Measurements from ENCODE around the gene TCEAL8.
"Not testable (repeated sequence)": the region's sequence is repeated elsewhere in the genome, so short reads cannot be mapped to it uniquely, and the experiment has no call there.

TCEAL8 gene

GRCh38 chrX:103254921-103255493, at the start of gene TCEAL8:
Gene TCEAL8 (minus strand): TSS chrX:103255155. CDS start chrX:103253979, 1,176 bp downstream.
- in situ Hi-C loops (cut with HindIII; ENCODE audit: low sequenced_read_pairs) = no loop called here

- in situ Hi-C loops (cut with HindIII; ENCODE audit: low sequenced_read_pairs) = no loop called here
Measured at GRCh38 chrX:103304705-103305104, 49.8 kb upstream of the TCEAL8 start.

- in situ Hi-C loops (cut with HindIII; ENCODE audit: low sequenced_read_pairs) = no loop called here
Measured at GRCh38 chrX:103293118-103293517, 38.2 kb upstream of the TCEAL8 start.

- in situ Hi-C loops (cut with HindIII; ENCODE audit: low sequenced_read_pairs) = no loop called here
Measured at GRCh38 chrX:103279624-103280023, 24.7 kb upstream of the TCEAL8 start.

- in situ Hi-C loops (cut with HindIII; ENCODE audit: low sequenced_read_pairs) = no loop called here
Measured at GRCh38 chrX:103276581-103277002, 21.6 kb upstream of the TCEAL8 start, which contains the start of gene TCEAL5. Gene TCEAL5 (minus strand): TSS chrX:103276750. CDS start chrX:103274563, 2,187 bp downstream.

GRCh38 chrX:103275947-103276567, 21.1 kb upstream of the TCEAL8 start:
- in situ Hi-C loops (cut with HindIII; ENCODE audit: low sequenced_read_pairs) = no loop called here

- in situ Hi-C loops (cut with HindIII; ENCODE audit: low sequenced_read_pairs) = no loop called here
Measured at GRCh38 chrX:103274284-103274683, 19.3 kb upstream of the TCEAL8 start.

GRCh38 chrX:103258275-103258674, 3.3 kb upstream of the TCEAL8 start:
- in situ Hi-C loops (cut with HindIII; ENCODE audit: low sequenced_read_pairs) = no loop called here

- in situ Hi-C loops (cut with HindIII; ENCODE audit: low sequenced_read_pairs) = no loop called here
Measured at GRCh38 chrX:103256651-103257050, 1.7 kb upstream of the TCEAL8 start.

- in situ Hi-C loops (cut with HindIII; ENCODE audit: low sequenced_read_pairs) = no loop called here
Measured at GRCh38 chrX:103254171-103254824, 657 bp downstream of the TCEAL8 start.

GRCh38 chrX:103253608-103254007, 1.3 kb downstream of the TCEAL8 start:
- in situ Hi-C loops (cut with HindIII; ENCODE audit: low sequenced_read_pairs) = no loop called here

- in situ Hi-C loops (cut with HindIII; ENCODE audit: low sequenced_read_pairs) = no loop called here
Measured at GRCh38 chrX:103250977-103251376, 4.0 kb downstream of the TCEAL8 start.

GRCh38 chrX:103249805-103250204, 5.2 kb downstream of the TCEAL8 start:
- in situ Hi-C loops (cut with HindIII; ENCODE audit: low sequenced_read_pairs) = no loop called here

GRCh38 chrX:103248553-103248952, 6.4 kb downstream of the TCEAL8 start:
- in situ Hi-C loops (cut with HindIII; ENCODE audit: low sequenced_read_pairs) = no loop called here

- in situ Hi-C loops (cut with HindIII; ENCODE audit: low sequenced_read_pairs) = no loop called here
Measured at GRCh38 chrX:103240155-103240554, 14.8 kb downstream of the TCEAL8 start.

GRCh38 chrX:103236296-103236695, 18.7 kb downstream of the TCEAL8 start:
- in situ Hi-C loops (cut with HindIII; ENCODE audit: low sequenced_read_pairs) = no loop called here

GRCh38 chrX:103235608-103236007, 19.3 kb downstream of the TCEAL8 start:
- in situ Hi-C loops (cut with HindIII; ENCODE audit: low sequenced_read_pairs) = not testable (repeated sequence)

GRCh38 chrX:103234869-103235268, 20.1 kb downstream of the TCEAL8 start:
- in situ Hi-C loops (cut with HindIII; ENCODE audit: low sequenced_read_pairs) = no loop called here

- in situ Hi-C loops (cut with HindIII; ENCODE audit: low sequenced_read_pairs) = no loop called here
Measured at GRCh38 chrX:103233263-103233662, 21.7 kb downstream of the TCEAL8 start.

GRCh38 chrX:103225918-103226317, 29.0 kb downstream of the TCEAL8 start:
- in situ Hi-C loops (cut with HindIII; ENCODE audit: low sequenced_read_pairs) = not testable (repeated sequence)

GRCh38 chrX:103220511-103221323, 34.2 kb downstream of the TCEAL8 start:
- in situ Hi-C loops (cut with HindIII; ENCODE audit: low sequenced_read_pairs) = no loop called here

Data from DLD1 (cell line).